Stomach (tissue), 4 donors: ENCODE data around the gene RHBDL1.

ENCODE experiments used
- EP300 ChIP-seq: sonication (generic); formaldehyde crosslinking; IDR thresholded peaks from one replicate; pipeline ENCODE4 v1.6.1; 2017; ENCODE audit warnings: antibody characterized with exemption
- POLR2A ChIP-seq, 4 donors: fragments of 450-650 bp; IDR thresholded peaks; one replicate each; pipeline ENCODE4 v1.6.1; 2016; ENCODE audit warnings: antibody characterized with exemption in 4 of 4, control low read depth in 2 of 4, mild to moderate bottlenecking in 1 of 4, moderate library complexity in 1 of 4
- POLR2AphosphoS5 ChIP-seq, 3 donors: sonication (generic); formaldehyde crosslinking; IDR thresholded peaks; one replicate each; pipeline ENCODE4 v1.6.1; 2016; ENCODE audit warnings: antibody characterized with exemption in 3 of 3
- TF ChIP-seq, protein P1 (sequence below), 7 experiments: fragments of 450-650 bp in 4 of 7; fragments of 200-600 bp in 3 of 7; sonication (generic) in 3 of 7; IDR thresholded peaks; one replicate each; pipeline ENCODE4 v1.5.1; 2016 to 2019; ENCODE audit warnings: antibody characterized with exemption in 7 of 7, control low read depth in 2 of 7, mild to moderate bottlenecking in 1 of 7

DNA sequence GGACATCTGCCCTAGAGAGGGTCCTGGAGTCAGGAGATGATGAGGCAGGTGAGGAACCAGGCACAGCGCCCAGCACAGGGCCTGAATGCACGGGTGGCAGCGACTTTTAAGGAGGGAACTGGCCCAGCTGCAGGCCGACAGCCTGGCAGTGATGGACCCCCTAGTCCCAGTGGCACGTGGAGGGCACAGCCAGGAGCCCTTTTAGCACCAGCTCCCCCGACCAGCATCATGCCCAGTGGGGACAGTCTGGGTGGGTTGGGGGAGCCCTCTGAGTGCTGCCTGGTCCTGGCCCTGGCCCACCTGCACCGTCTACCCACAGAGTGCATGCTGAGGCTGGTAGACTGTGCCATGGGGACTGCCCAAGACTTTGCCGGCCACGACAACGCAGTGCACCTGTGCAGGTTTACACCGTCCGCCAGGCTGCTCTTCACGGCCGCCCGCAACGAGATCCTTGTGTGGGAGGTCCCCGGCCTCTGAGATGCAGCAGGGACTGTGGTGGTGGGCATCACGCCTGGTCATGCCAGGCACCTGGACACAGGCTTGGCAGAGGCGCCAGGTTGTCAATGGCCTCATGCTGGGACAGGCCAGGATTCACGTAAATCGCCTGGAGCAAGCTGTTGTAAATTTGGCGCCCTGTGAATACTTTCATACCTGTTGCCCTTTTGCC lies 8.2 kb upstream of the RHBDL1 start:
- TF ChIP-seq, protein P1, sequence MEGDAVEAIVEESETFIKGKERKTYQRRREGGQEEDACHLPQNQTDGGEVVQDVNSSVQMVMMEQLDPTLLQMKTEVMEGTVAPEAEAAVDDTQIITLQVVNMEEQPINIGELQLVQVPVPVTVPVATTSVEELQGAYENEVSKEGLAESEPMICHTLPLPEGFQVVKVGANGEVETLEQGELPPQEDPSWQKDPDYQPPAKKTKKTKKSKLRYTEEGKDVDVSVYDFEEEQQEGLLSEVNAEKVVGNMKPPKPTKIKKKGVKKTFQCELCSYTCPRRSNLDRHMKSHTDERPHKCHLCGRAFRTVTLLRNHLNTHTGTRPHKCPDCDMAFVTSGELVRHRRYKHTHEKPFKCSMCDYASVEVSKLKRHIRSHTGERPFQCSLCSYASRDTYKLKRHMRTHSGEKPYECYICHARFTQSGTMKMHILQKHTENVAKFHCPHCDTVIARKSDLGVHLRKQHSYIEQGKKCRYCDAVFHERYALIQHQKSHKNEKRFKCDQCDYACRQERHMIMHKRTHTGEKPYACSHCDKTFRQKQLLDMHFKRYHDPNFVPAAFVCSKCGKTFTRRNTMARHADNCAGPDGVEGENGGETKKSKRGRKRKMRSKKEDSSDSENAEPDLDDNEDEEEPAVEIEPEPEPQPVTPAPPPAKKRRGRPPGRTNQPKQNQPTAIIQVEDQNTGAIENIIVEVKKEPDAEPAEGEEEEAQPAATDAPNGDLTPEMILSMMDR (IDR thresholded peaks at IDR 0.05), result no peak
- TF ChIP-seq POLR2AphosphoS5 (IDR thresholded peaks at IDR 0.05), result no peak
- no peak for TF ChIP-seq POLR2A (IDR thresholded peaks at IDR 0.05)
- TF ChIP-seq EP300, result no peak
